HG03159 (cell line): ENCODE results near the gene ZNF490.

Experiments
- ATAC-seq: cut with Tn5 transposase; IDR thresholded peaks from one replicate; pipeline ENCODE4 v1.9.1; 2021; ENCODE audit warnings: mild to moderate bottlenecking, moderate library complexity; ENCODE audit not compliant: unreplicated experiment

The ZNF490 gene

GRCh38 chr19:12546068-12546467, 64.5 kb downstream of the ZNF490 start:
- ATAC-seq = no peak

- no peak for ATAC-seq
Measured at GRCh38 chr19:12545267-12545666, 65.3 kb downstream of the ZNF490 start.

- no peak for ATAC-seq
Measured at GRCh38 chr19:12544401-12544876, 66.2 kb downstream of the ZNF490 start.

- no peak for ATAC-seq
Measured at GRCh38 chr19:12543855-12544254, 66.8 kb downstream of the ZNF490 start.
